ENCODE measurements around the gene PAF1.

DNA sequence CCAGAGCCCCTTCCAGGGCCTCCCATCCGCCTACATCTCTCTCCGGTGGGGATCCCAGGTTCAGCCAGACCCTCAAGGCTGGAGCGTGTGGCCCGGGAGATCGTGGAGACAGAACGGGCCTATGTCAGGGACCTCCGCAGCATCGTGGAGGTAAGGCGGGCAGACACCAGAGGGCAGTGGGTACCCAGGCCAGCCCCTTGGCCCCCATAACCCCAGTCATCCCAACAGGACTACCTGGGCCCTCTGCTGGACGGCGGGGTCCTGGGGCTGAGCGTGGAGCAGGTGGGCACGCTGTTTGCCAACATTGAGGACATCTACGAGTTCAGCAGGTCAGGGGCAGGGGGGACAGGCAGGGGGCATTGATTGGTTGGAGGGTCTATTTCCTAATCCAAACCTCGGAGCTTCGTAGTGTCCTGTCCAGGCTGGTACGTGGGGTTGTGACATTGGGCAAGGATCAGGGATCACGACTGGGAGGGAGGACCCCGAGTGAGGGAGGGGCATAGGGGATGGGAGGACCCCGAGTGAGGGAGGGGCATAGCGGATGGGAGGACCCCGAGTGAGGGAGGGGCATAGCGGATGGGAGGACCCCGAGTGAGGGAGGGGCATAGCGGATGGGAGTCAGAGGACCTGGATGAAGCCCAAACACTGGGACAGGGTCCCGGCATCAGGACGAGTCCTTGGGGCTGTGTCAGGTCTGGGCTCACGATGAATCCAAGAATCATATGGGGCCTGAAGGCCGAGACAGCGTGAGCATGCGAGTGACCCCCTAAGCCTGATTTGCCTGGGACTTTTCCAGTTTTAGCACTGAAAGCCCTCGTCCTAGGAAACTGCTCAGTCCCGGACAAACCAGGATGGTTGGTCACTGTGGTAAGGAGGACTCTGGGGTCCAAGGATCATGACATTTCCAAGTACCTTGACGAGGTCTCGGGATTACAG lies 24.5 kb upstream of the PAF1 start:
- TF ChIP-seq, protein P1, sequence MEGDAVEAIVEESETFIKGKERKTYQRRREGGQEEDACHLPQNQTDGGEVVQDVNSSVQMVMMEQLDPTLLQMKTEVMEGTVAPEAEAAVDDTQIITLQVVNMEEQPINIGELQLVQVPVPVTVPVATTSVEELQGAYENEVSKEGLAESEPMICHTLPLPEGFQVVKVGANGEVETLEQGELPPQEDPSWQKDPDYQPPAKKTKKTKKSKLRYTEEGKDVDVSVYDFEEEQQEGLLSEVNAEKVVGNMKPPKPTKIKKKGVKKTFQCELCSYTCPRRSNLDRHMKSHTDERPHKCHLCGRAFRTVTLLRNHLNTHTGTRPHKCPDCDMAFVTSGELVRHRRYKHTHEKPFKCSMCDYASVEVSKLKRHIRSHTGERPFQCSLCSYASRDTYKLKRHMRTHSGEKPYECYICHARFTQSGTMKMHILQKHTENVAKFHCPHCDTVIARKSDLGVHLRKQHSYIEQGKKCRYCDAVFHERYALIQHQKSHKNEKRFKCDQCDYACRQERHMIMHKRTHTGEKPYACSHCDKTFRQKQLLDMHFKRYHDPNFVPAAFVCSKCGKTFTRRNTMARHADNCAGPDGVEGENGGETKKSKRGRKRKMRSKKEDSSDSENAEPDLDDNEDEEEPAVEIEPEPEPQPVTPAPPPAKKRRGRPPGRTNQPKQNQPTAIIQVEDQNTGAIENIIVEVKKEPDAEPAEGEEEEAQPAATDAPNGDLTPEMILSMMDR (IDR thresholded peaks at IDR 0.05): no peak
- TF ChIP-seq, protein P2, sequence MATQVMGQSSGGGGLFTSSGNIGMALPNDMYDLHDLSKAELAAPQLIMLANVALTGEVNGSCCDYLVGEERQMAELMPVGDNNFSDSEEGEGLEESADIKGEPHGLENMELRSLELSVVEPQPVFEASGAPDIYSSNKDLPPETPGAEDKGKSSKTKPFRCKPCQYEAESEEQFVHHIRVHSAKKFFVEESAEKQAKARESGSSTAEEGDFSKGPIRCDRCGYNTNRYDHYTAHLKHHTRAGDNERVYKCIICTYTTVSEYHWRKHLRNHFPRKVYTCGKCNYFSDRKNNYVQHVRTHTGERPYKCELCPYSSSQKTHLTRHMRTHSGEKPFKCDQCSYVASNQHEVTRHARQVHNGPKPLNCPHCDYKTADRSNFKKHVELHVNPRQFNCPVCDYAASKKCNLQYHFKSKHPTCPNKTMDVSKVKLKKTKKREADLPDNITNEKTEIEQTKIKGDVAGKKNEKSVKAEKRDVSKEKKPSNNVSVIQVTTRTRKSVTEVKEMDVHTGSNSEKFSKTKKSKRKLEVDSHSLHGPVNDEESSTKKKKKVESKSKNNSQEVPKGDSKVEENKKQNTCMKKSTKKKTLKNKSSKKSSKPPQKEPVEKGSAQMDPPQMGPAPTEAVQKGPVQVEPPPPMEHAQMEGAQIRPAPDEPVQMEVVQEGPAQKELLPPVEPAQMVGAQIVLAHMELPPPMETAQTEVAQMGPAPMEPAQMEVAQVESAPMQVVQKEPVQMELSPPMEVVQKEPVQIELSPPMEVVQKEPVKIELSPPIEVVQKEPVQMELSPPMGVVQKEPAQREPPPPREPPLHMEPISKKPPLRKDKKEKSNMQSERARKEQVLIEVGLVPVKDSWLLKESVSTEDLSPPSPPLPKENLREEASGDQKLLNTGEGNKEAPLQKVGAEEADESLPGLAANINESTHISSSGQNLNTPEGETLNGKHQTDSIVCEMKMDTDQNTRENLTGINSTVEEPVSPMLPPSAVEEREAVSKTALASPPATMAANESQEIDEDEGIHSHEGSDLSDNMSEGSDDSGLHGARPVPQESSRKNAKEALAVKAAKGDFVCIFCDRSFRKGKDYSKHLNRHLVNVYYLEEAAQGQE (IDR thresholded peaks at IDR 0.05; ENCODE audit: insufficient read depth in 1 of 2, low read depth in 2 of 2, low read length in 1 of 2): no peak
- TF ChIP-seq SIN3A (IDR thresholded peaks at IDR 0.05; ENCODE audit: borderline replicate concordance, insufficient read depth, low read depth, low read length) (no peak), TCF7L2 (IDR thresholded peaks at IDR 0.05; ENCODE audit: low read depth, low read length) (no peak)
